A549 (cell line): ENCODE measurements around the gene DDR2. TPM values are rescaled to one million over a fixed set of nuclear protein-coding genes. Genes with fewer than 3 reads are reported as not detected.
A peak's percentile ranks its signal among the peaks of the same experiment; 100 is the strongest.

Source experiments
- ATAC-seq, 2 experiments: fragments of 200-7000 bp in 1 of 2; fragments of >200 bp in 1 of 2; cut with Nextera tagmentation in 1 of 2; cut with Tn5 transposase in 1 of 2; 3 replicates each; pipeline versions ENCODE4 v1.8.0 to v1.9.1; 2018 to 2020; ENCODE audit warnings: mild to moderate bottlenecking in 1 of 2, moderate library complexity in 1 of 2
- CTCF ChIA-PET: fragments of 300-600 bp; sonication (Branson Sonifier 250); formaldehyde crosslinking; extraction: SDS; loops from one replicate; lab custom pipeline; 2021; ENCODE audit warnings: antibody characterized with exemption, inconsistent platforms; lab: Yijun Ruan, JAX
- POLR2A ChIA-PET: fragments of 350-600 bp; formaldehyde crosslinking; extraction: SDS; loops from one replicate; lab custom pipeline; 2021; ENCODE audit warnings: antibody characterized with exemption, inconsistent platforms; lab: Yijun Ruan, JAX
- DNase-seq, 2 experiments: peaks; one replicate each; pipeline versions ENCODE4 v3.0.0 to v3.0.0-alpha.2; 2011 to 2016; ENCODE audit warnings: low read depth in 1 of 2, low spot score in 1 of 2
- FAIRE-seq: peaks from 2 replicates; lab custom pipeline; 2011; peaks lifted over from hg19 to GRCh38; lab: Jason Lieb, UNC
- H3K27ac ChIP-seq, 2 experiments: fragments of >200 bp; sonication (Bioruptor Twin); formaldehyde crosslinking; 3 replicates each; pipeline ENCODE4 v1.5.1; 2016 to 2017
- H3K4me1 ChIP-seq: fragments of >200 bp; sonication (Bioruptor Twin); formaldehyde crosslinking; 3 replicates; pipeline ENCODE4 v1.6.1; 2016
- H3K4me2 ChIP-seq: fragments of >200 bp; sonication (Bioruptor Twin); formaldehyde crosslinking; 3 replicates; pipeline ENCODE4 v1.6.1; 2016
- H3K4me3 ChIP-seq: fragments of >200 bp; sonication (Bioruptor Twin); formaldehyde crosslinking; 3 replicates; pipeline ENCODE4 v1.5.1; 2016
- H3K9me3 ChIP-seq: fragments of >200 bp; sonication (Bioruptor Twin); formaldehyde crosslinking; 3 replicates; pipeline ENCODE4 v1.6.1; 2016
- CBX2 ChIP-seq: fragments of 200-600 bp; sonication (generic); IDR thresholded peaks from 2 replicates; pipeline ENCODE4 v1.6.1; 2016; ENCODE audit warnings: low read depth, mild to moderate bottlenecking, borderline replicate concordance
- CHD4 ChIP-seq: fragments of 200-600 bp; sonication (generic); IDR thresholded peaks from 2 replicates; pipeline ENCODE4 v1.6.1; 2016; ENCODE audit warnings: antibody characterized with exemption, mild to moderate bottlenecking, borderline replicate concordance
- CTCF ChIP-seq: fragments of >200 bp; sonication (Bioruptor Twin); formaldehyde crosslinking; IDR thresholded peaks from 3 replicates; pipeline ENCODE4 v1.5.1; 2016
- ESRRA ChIP-seq: fragments of 150-350 bp; IDR thresholded peaks from 2 replicates; pipeline ENCODE4 v1.6.1; 2014; ENCODE audit warnings: mild to moderate bottlenecking, low read length, borderline replicate concordance
- FOSB ChIP-seq: fragments of 250-450 bp; sonication (Bioruptor Pico); IDR thresholded peaks from 2 replicates; pipeline ENCODE4 v1.5.0; 2020; ENCODE audit warnings: mild to moderate bottlenecking, moderate library complexity
- GATA3 ChIP-seq: IDR thresholded peaks from 2 replicates; pipeline ENCODE4 v1.6.1; 2012; ENCODE audit warnings: borderline replicate concordance
- HMGXB4 ChIP-seq: fragments of 250-450 bp; sonication (Bioruptor Pico); IDR thresholded peaks from 2 replicates; pipeline ENCODE4 v1.5.0; 2021; ENCODE audit warnings: mild to moderate bottlenecking, moderate library complexity, borderline replicate concordance
- JUNB ChIP-seq: fragments of >200 bp; sonication (Bioruptor Twin); formaldehyde crosslinking; IDR thresholded peaks from 2 replicates; pipeline ENCODE4 v1.6.1; 2016
- MAFK ChIP-seq: fragments of 450-650 bp; IDR thresholded peaks from 2 replicates; pipeline ENCODE4 v1.6.1; 2014; ENCODE audit not compliant: partially characterized antibody
- MAZ ChIP-seq: fragments of 150-350 bp; IDR thresholded peaks from 2 replicates; pipeline ENCODE4 v1.6.1; 2014; ENCODE audit warnings: antibody characterized with exemption, low read depth, low read length, borderline replicate concordance
- NFE2L2 ChIP-seq: fragments of 150-350 bp; conservative IDR thresholded peaks from 2 replicates; pipeline ENCODE4 v1.6.1; 2014; ENCODE audit warnings: low read length
- NPAS2 ChIP-seq: fragments of 250-450 bp; sonication (Bioruptor Pico); IDR thresholded peaks from 2 replicates; pipeline ENCODE4 v1.8.0; 2022; ENCODE audit warnings: mild to moderate bottlenecking, moderate library complexity, borderline replicate concordance
- NR3C1 ChIP-seq: fragments of >200 bp; sonication (Bioruptor Twin); formaldehyde crosslinking; IDR thresholded peaks from 3 replicates; pipeline ENCODE4 v1.6.1; 2017
- PBX3 ChIP-seq: IDR thresholded peaks from 2 replicates; pipeline ENCODE4 v1.6.1; 2012
- PHF8 ChIP-seq: fragments of 200-600 bp; sonication (generic); IDR thresholded peaks from 2 replicates; pipeline ENCODE4 v1.6.1; 2016; ENCODE audit warnings: low read depth, mild to moderate bottlenecking, antibody characterized with exemption, moderate library complexity, borderline replicate concordance
- RAD21 ChIP-seq, 2 experiments: fragments of >200 bp in 1 of 2; sonication (Bioruptor Twin) in 1 of 2; formaldehyde crosslinking in 1 of 2; IDR thresholded peaks in 1 of 2; conservative IDR thresholded peaks in 1 of 2; 2 replicates in 1 of 2; 3 replicates in 1 of 2; pipeline ENCODE4 v1.6.1; 2012 to 2018; ENCODE audit warnings: inconsistent platforms in 1 of 2
- RARB ChIP-seq: fragments of 250-450 bp; sonication (Bioruptor Pico); IDR thresholded peaks from 2 replicates; pipeline ENCODE4 v1.8.0; 2021; ENCODE audit warnings: mild to moderate bottlenecking, moderate library complexity
- TFCP2L1 ChIP-seq: fragments of 250-450 bp; sonication (Bioruptor Pico); IDR thresholded peaks from 2 replicates; pipeline ENCODE4 v1.5.0; 2021; ENCODE audit warnings: mild to moderate bottlenecking
- TP53 ChIP-seq: fragments of 250-450 bp; sonication (Bioruptor Pico); IDR thresholded peaks from 2 replicates; pipeline ENCODE4 v1.5.0; 2021; ENCODE audit warnings: mild to moderate bottlenecking, moderate library complexity
- WGBS: methylation state at CpG from one replicate; pipeline ENCODE4 v1.1.6; 2017; ENCODE audit errors: missing lambda C conversion rate; 5-methylcytosine and 5-hydroxymethylcytosine counted together
- polyA plus RNA-seq, 4 experiments: library from polyadenylated mRNA; depleted of rRNA in 3 of 4; stranded (reverse); fragments of >200 nt; fragmentation: RNase III in 1 of 4; extraction: RNeasy Plus Mini Kit Qiagen cat#74134 plus additional on column Dnase treatment in 1 of 4; gene quantifications; 2 replicates in 3 of 4; 3 replicates in 1 of 4; pipeline ENCODE4 v1.2.3, GENCODE V29; 2011 to 2017
- TF ChIP-seq, protein P1 (sequence below): fragments of 200-600 bp; sonication (generic); IDR thresholded peaks from 2 replicates; pipeline ENCODE4 v1.6.1; 2016; ENCODE audit warnings: antibody characterized with exemption, mild to moderate bottlenecking, moderate library complexity

The DDR2 gene
- polyA plus RNA-seq, 2 of the 4 experiments (the other 2 are of a cell fraction), result 0.14 to 0.49 TPM

GRCh38 chr1:162627662-162628296 lies 4.5 kb upstream of the DDR2 start:
- H3K27ac ChIP-seq, result no peak overlapping the region
- H3K4me3 ChIP-seq, result no peak overlapping the region
- FAIRE-seq (no peak), DNase-seq (peak; percentile 8 to 45), ATAC-seq (peak; percentile 77 to 84; a peak in 5 of 6 replicates)
- POLR2A ChIA-PET, result no interaction called here
- no peak overlapping the region for H3K4me2 ChIP-seq
- H3K4me1 ChIP-seq, result no peaks in the 10 kb centered on the region
- CTCF ChIA-PET, result interaction anchor here (0.9 to 2.5 kb wide), 3 partner anchors 10 to 50 kb away, joined by 3 to 7 read pairs (median 6); no protein-coding TSS in a partner anchor
- 16% methylated on average over 3 of the region's 3 CpGs for WGBS
- peak; percentile 48 for TF ChIP-seq CTCF
- peak in 1 of 2 experiments; percentile 39; a peak in 2 of 5 replicates for TF ChIP-seq RAD21 (conservative IDR thresholded peaks at IDR 0.05 in 1 of 2, IDR thresholded peaks at IDR 0.05 in 1 of 2)
- TF ChIP-seq PBX3, result no peak
- no peaks in the 10 kb centered on the region for H3K9me3 ChIP-seq

- POLR2A ChIA-PET, result no interaction called here
- FAIRE-seq (no peak), ATAC-seq (no peak), DNase-seq (no peak)
- Histone ChIP-seq H3K4me3 (no peak overlapping the region), H3K9me3 (no peaks in the 10 kb centered on the region), H3K4me2 (no peak overlapping the region), H3K27ac (no peak overlapping the region), H3K4me1 (no peaks in the 10 kb centered on the region)
- CTCF ChIA-PET, result interaction anchor here (0.8 to 4.6 kb wide), 2 partner anchors 12 to 16 kb away, joined by 3 to 23 read pairs; no protein-coding TSS in a partner anchor
- TF ChIP-seq FOSB, result no peak
- no peak for TF ChIP-seq TFCP2L1
- WGBS, result 71% methylated on average over 3 of the region's 3 CpGs
These were observed 3.1 kb upstream of the DDR2 start for GRCh38 chr1:162629077-162629627.

DNA sequence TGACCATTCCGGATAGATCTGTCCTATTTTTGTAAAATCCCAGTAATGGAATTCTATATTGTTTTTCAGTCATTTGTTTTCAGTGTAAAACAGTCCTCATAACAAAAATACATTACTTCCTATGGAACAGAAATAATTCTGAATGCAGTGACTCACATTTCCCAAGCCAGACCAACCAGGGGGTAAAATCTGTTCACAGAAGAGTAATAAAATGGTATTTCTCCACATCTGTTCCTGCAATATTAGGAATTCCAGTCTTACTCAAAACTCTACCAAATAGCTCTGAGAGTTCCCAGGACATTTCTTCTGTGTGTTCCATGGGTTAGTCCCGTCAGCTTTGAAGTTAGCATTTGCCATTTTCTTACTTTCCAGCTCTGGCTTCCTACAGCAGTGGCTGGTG lies 2.6 kb upstream of the DDR2 start:
- no peaks in the 10 kb centered on the region for H3K4me1 ChIP-seq
- no peaks in the 10 kb centered on the region for H3K9me3 ChIP-seq
- no peak overlapping the region for H3K4me3 ChIP-seq
- no peak for DNase-seq
- POLR2A ChIA-PET, result no interaction called here
- no peak overlapping the region for H3K27ac ChIP-seq
- CTCF ChIA-PET, result interaction anchor here (0.6 to 4.6 kb wide), 2 partner anchors 16 to 349 kb away, joined by 3 to 23 read pairs; no protein-coding TSS in a partner anchor
- FAIRE-seq, result no peak
- H3K4me2 ChIP-seq, result no peak overlapping the region
- no peak for ATAC-seq
- WGBS, result 54% methylated on average over 2 of the region's 2 CpGs
- TF ChIP-seq GATA3 (no peak), NR3C1 (no peak), HMGXB4 (CRISPR knock-in tag) (no peak), CTCF (no peak), TP53 (no peak), RARB (CRISPR knock-in tag) (no peak), PHF8 (no peak), JUNB (no peak), NPAS2 (no peak), MAZ (no peak), MAFK (no peak), CBX2 (no peak), CHD4 (no peak), ESRRA (no peak), NFE2L2 (no peak)
- TF ChIP-seq, protein P1, sequence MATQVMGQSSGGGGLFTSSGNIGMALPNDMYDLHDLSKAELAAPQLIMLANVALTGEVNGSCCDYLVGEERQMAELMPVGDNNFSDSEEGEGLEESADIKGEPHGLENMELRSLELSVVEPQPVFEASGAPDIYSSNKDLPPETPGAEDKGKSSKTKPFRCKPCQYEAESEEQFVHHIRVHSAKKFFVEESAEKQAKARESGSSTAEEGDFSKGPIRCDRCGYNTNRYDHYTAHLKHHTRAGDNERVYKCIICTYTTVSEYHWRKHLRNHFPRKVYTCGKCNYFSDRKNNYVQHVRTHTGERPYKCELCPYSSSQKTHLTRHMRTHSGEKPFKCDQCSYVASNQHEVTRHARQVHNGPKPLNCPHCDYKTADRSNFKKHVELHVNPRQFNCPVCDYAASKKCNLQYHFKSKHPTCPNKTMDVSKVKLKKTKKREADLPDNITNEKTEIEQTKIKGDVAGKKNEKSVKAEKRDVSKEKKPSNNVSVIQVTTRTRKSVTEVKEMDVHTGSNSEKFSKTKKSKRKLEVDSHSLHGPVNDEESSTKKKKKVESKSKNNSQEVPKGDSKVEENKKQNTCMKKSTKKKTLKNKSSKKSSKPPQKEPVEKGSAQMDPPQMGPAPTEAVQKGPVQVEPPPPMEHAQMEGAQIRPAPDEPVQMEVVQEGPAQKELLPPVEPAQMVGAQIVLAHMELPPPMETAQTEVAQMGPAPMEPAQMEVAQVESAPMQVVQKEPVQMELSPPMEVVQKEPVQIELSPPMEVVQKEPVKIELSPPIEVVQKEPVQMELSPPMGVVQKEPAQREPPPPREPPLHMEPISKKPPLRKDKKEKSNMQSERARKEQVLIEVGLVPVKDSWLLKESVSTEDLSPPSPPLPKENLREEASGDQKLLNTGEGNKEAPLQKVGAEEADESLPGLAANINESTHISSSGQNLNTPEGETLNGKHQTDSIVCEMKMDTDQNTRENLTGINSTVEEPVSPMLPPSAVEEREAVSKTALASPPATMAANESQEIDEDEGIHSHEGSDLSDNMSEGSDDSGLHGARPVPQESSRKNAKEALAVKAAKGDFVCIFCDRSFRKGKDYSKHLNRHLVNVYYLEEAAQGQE, result no peak
